ENCODE measurements around the gene TBC1D20. TPM values are rescaled to one million over a fixed set of nuclear protein-coding genes. Genes with fewer than 3 reads are reported as not detected.
A peak's percentile ranks its signal among the peaks of the same experiment; 100 is the strongest.

The TBC1D20 gene
- total and polyA plus RNA-seq, 2 of the 4 experiments (the other 2 are of a cell fraction), result 39.1 to 42.8 TPM

- no peak for ATAC-seq (ENCODE audit: low read depth)
- 15% methylated on average over 5 of the region's 7 CpGs; no CpG with 5 or more reads in 1 of the 2 experiments for whole genome bisulfite sequencing, 2 experiments (ENCODE audit: extremely low coverage in 2 of 2, insufficient read length in 1 of 2)
- Histone ChIP-seq H2BK120ac (ENCODE audit: low read depth, low read length) (no peak overlapping the region), H3K4me2 (ENCODE audit: low read depth, low read length) (peak overlapping the region; percentile 95), H2AK9ac (replicated peaks; ENCODE audit: low read depth, low read length, poor library complexity) (peak overlapping the region; percentile 97), H4K5ac (ENCODE audit: low read depth, low read length) (peak overlapping the region; percentile 15), H3K27ac (ENCODE audit: insufficient read depth, low read length) (peak overlapping the region; percentile 91), H4K20me1 (ENCODE audit: insufficient read depth, low read length) (peaks cover 18% of the 10 kb centered on the region; the same call in 1 of the 2 replicates), H3K9me1 (ENCODE audit: insufficient read depth, low read length) (peaks cover 11% of the 10 kb centered on the region; the same call in 1 of the 2 replicates), H3K79me1 (ENCODE audit: low read depth in 1 of 2, low read length in 2 of 2) (peaks cover 26 to 51% of the 10 kb centered on the region in 2 experiments), H4K91ac (ENCODE audit: insufficient read depth, low read depth, low read length) (peak overlapping the region; percentile 89), H2BK15ac (ENCODE audit: low read depth, low read length) (no peak overlapping the region; the same call in 2 of the 3 replicates), H3K14ac (replicated peaks; ENCODE audit: low read depth, low read length) (peak overlapping the region; percentile 91), H3K4me1 (ENCODE audit: control insufficient read depth, insufficient read depth, low read length) (peaks cover 14% of the 10 kb centered on the region), H3K4me3 (ENCODE audit: insufficient read depth, low read depth, low read length) (peak overlapping the region; percentile 91), H3K56ac (ENCODE audit: extremely low read depth, insufficient read depth, low read length) (peak overlapping the region; percentile 83; the same call in 1 of the 2 replicates), H3K23ac (ENCODE audit: low read depth, low read length) (peak overlapping the region; percentile 97), H3K18ac (ENCODE audit: low read depth, low read length) (no peak overlapping the region; the same call in 1 of the 2 replicates), H3K27me3 (ENCODE audit: control insufficient read depth, insufficient read depth, low read length) (no peaks in the 10 kb centered on the region), H2AK5ac (ENCODE audit: low read depth, low read length) (peak overlapping the region; percentile 90), H3K36me3 (ENCODE audit: control insufficient read depth, insufficient read depth, low read length) (peaks cover 13% of the 10 kb centered on the region), H3K9me3 (ENCODE audit: control insufficient read depth, insufficient read depth, low read length) (no peaks in the 10 kb centered on the region), H2BK5ac (ENCODE audit: low read depth, low read length, poor library complexity, severe bottlenecking) (peak overlapping the region; percentile 82), H2AFZ (replicated peaks; ENCODE audit: low read length, poor library complexity) (peak overlapping the region; percentile 96), H3K9ac (ENCODE audit: low read depth, low read length) (peak overlapping the region; percentile 73), H3K4ac (ENCODE audit: low read depth, low read length) (peak overlapping the region; percentile 82), H2BK20ac (ENCODE audit: low read depth, low read length) (no peak overlapping the region), H4K8ac (ENCODE audit: low read depth in 2 of 2, low read length in 2 of 2) (peak overlapping the region; percentile 74 to 90; a peak in 3 of 4 replicates)
- intact Hi-C loops (cut with micrococcal nuclease), result loop anchor here (2.0 kb wide), 1 partner anchor 48 kb away; no protein-coding TSS in a partner anchor
- dilution Hi-C loops (cut with HindIII; ENCODE audit: low sequenced_read_pairs, unreplicated experiment), result no loop called here
- in situ Hi-C loops (cut with MboI; ENCODE audit: low sequenced_read_pairs), result no loop called here
- no TSS peak for BruUV-seq (replicated peaks)
- TF ChIP-seq ELK1 (IDR thresholded peaks at IDR 0.05; ENCODE audit: borderline replicate concordance, low read depth, low read length), result no peak
- TF ChIP-seq SMC3 (IDR thresholded peaks at IDR 0.05; ENCODE audit: low read depth, low read length), result no peak
- no peak for TF ChIP-seq BHLHE40 (IDR thresholded peaks at IDR 0.05; ENCODE audit: low read depth, low read length)
- no peak for TF ChIP-seq RFX5 (IDR thresholded peaks at IDR 0.05; ENCODE audit: low read depth, low read length)
- TF ChIP-seq CEBPB (IDR thresholded peaks at IDR 0.05; ENCODE audit: low read depth, low read length), result no peak
- TF ChIP-seq FOS (IDR thresholded peaks at IDR 0.05; ENCODE audit: low read depth, low read length), result no peak
- TF ChIP-seq MXI1 (IDR thresholded peaks at IDR 0.05; ENCODE audit: borderline replicate concordance, low read depth, low read length), result no peak
- no peak for TF ChIP-seq USF2 (IDR thresholded peaks at IDR 0.05; ENCODE audit: low read depth, low read length)
- no peak for TF ChIP-seq RAD21 (IDR thresholded peaks at IDR 0.05; ENCODE audit: low read length)
- DNase-seq, result no peak
- POLR2A ChIA-PET (ENCODE audit: unreplicated experiment), result no interaction called here
- CTCF ChIA-PET, result no interaction called here
These were observed 53.3 kb downstream of the TBC1D20 start for GRCh38 chr20:408843-409696.

Data from IMR-90 (cell line).